MG63 (cell line): Measurements from ENCODE around the gene RNFT2. TPM values are rescaled to one million over a fixed set of nuclear protein-coding genes. Genes with fewer than 3 reads are reported as not detected.

Experiments used
- DNase-seq: peaks from one replicate; pipeline ENCODE4 v3.0.0-alpha.2; 2020
- H3K27me3 ChIP-seq: fragments of 250-450 bp; sonication (Bioruptor Pico); 2 replicates; pipeline ENCODE4 v1.5.1; 2020; ENCODE audit warnings: mild to moderate bottlenecking, moderate library complexity
- H3K36me3 ChIP-seq: fragments of 250-450 bp; sonication (Bioruptor Pico); 2 replicates; pipeline ENCODE4 v1.5.1; 2020; ENCODE audit warnings: mild to moderate bottlenecking, moderate library complexity
- H3K4me3 ChIP-seq: fragments of 250-450 bp; sonication (Bioruptor Pico); 2 replicates; pipeline ENCODE4 v1.5.1; 2020; ENCODE audit warnings: mild to moderate bottlenecking, moderate library complexity
- H3K9me3 ChIP-seq: fragments of 250-450 bp; sonication (Bioruptor Pico); 2 replicates; pipeline ENCODE4 v1.5.1; 2020; ENCODE audit warnings: mild to moderate bottlenecking, moderate library complexity
- total RNA-seq: library from RNA; depleted of rRNA; stranded (reverse); fragments of >200 nt; shearing (Covaris generic); gene quantifications from 2 replicates; pipeline ENCODE4 v1.2.3, GENCODE V29; 2014; ENCODE audit warnings: low replicate concordance; rRNA removed

The RNFT2 gene
- total RNA-seq, 1 experiment from 2014 or later: 1.2 TPM

DNA sequence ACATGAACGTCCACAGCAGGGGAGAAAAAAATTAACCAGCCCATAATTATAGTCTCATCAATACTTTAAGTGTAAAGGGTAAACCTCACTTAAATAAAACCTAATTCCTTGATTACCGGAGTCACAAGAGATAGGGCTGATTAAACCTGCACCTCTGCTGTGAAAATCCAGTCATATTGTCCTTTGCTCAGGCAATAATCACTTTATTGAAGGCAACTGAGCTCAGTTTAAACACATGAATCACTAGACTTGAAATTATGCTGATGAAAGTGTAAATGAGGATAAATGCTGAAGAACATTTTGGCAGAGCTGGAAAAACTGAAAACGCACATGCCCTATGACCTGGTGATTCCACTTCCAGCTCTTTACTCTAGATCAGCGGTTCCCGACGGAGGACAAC is 149.8 kb downstream of the RNFT2 start:
- H3K27me3 ChIP-seq: peaks cover 16% of the 10 kb centered on the region
- H3K4me3 ChIP-seq: no peak overlapping the region
- no peaks in the 10 kb centered on the region for H3K9me3 ChIP-seq
- no peaks in the 10 kb centered on the region for H3K36me3 ChIP-seq
- DNase-seq: no peak

DNA sequence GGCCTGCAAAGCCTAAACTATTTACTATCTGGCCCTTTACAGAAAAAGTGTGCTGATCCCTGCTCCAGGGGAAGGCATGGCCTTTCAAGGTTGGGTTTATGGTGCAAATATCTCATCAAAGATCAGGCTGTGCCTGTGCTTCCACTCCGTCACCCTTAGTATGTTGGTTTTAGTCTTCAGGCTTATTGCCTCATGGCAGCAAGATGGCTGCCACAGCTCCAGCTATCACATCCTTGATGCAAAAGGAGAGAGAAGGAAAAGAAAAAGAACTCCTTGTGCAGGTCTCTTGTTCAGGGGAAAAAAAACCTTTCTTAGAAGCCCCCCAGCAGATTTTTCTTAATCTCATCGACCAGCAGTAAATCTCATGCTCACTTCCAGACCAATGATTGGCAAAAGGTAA is 152.2 kb downstream of the RNFT2 start:
- no peak for DNase-seq
- no peaks in the 10 kb centered on the region for H3K9me3 ChIP-seq
- H3K4me3 ChIP-seq: no peak overlapping the region
- peaks cover 8% of the 10 kb centered on the region for H3K27me3 ChIP-seq
- no peaks in the 10 kb centered on the region for H3K36me3 ChIP-seq

DNA sequence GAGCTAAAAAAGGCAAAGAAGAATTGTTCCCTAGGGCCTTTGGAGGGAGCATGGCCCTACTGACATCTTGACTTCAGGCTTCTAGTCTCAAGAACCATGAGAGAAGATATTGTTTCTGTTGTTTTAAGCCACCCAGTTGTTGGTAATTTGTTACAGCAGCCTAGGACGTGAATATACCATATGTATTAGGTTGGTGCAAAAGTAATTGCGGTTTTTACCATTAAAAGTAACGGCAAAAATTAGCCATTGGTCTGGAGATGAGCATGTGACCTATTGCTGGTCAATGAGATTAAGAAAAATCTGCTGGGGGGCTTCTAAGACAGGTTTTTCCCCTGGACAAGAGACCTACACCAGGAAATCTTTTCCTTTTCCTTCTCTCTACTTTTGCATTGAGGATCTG is 152.9 kb downstream of the RNFT2 start:
- H3K36me3 ChIP-seq: no peaks in the 10 kb centered on the region

DNA sequence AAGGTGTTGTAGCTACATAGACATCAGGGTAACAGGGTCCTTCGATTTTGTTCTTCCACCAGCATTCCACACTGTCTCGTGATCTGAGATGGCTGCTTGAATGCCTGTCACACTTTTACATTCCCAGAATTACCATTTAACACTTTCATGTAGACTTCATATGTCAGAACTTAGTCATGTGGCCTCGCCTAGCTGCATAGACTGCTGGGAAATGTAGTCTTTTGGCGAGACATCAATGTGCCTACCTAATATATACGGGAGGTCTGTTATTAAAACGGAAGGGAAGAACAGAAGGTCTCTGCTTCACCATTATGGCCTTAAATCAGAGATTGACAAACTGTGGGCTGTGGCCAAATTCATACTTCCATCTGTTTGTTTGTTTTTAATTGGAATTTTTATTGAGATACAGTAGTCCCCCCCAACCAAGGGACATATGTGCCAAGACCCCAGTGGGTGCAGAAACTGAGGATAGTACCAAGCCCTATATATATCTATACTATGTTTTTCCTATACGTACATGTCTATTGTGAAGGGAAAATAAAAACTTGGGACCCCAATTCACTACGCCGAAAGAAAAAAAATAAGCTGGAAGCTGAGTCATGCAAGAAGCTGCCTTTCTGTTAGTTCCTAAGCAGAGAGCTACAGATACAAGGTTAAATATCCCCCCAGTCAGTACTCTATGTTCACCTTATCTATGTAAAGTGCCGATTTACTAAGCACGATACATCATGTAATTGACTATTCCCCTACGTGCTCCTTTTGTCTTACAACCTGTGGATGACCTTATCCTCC is 154.4 kb downstream of the RNFT2 start:
- no peaks in the 10 kb centered on the region for H3K36me3 ChIP-seq
- no peak for DNase-seq
- H3K4me3 ChIP-seq: no peak overlapping the region
- H3K27me3 ChIP-seq: peaks cover 6% of the 10 kb centered on the region
- H3K9me3 ChIP-seq: no peaks in the 10 kb centered on the region

More for the DNA sequence above, 152.9 kb downstream of the RNFT2 start:
- H3K27me3 ChIP-seq: peaks cover 8% of the 10 kb centered on the region
- DNase-seq: no peak
- H3K4me3 ChIP-seq: no peak overlapping the region
- H3K9me3 ChIP-seq: no peaks in the 10 kb centered on the region

DNA sequence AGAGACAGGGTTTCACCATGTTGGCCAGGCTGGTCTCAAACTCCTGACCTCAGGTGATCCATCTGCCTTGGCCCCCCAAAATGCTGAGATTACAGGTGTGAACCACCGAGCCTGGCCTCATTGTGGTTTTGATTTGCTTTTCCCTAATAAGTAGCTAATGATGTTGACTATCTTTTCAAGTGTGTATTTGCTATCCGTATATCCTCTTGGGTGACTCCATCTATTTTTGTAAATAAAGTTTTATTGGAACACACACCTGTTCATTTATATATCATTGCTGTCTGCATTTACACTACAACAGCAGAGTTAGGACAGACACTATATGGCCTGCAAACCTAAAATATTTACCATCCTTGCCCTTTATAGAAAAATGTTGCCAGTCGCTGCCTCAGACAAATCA is 156.8 kb downstream of the RNFT2 start:
- Histone ChIP-seq H3K27me3 (peaks cover 3% of the 10 kb centered on the region; the same call in 1 of the 2 replicates), H3K36me3 (no peaks in the 10 kb centered on the region)

DNA sequence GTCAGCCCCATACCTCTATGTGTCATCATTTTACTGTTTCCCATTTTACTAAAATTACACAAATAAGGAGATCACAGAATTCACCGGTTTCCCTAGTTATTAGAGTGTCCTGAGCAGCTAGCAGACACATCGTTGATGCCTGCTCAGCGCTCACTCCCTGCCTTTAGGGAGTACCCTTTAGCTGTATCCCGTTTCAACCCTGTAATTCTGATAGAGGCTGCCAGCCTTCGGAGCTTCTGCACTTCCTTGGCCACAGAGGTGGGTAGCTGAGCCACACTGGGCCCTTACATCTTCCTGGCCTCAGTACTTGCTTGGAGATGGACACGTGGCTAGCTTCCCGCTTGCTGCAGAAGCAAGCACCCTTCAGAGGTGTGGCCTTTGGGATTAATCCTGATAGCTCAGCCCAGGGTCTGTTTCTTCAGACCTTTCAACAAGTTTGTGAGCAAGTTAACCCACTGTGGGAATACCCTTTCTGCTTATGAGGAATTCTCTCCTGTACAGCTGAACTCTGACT is 158.4 kb downstream of the RNFT2 start:
- no peak for DNase-seq
- Histone ChIP-seq H3K36me3 (no peaks in the 10 kb centered on the region), H3K4me3 (no peak overlapping the region), H3K9me3 (no peaks in the 10 kb centered on the region), H3K27me3 (peaks cover 4% of the 10 kb centered on the region)

More for the DNA sequence above, 156.8 kb downstream of the RNFT2 start:
- Histone ChIP-seq H3K4me3 (no peak overlapping the region), H3K9me3 (no peaks in the 10 kb centered on the region)
- no peak for DNase-seq

DNA sequence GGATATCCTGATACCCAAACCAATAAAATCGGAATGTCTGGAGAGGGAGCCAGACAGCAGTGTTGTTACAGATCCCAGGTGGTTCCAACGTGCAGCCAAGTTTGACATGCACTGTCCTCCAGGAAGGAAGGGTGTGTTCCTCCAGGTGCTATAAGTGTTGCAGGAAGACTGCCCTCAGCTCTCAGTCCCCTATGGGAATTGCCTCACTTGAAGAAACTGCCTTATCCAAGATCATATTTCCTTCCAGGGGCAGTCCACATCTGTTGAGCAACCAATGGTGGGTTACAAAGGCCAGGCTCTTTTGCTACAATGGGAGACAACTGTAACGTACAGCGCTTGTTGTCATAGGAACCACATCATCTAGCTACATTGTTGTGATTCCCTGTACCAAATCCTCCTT is 159.4 kb downstream of the RNFT2 start:
- DNase-seq: no peak
- no peak overlapping the region for H3K4me3 ChIP-seq
- H3K9me3 ChIP-seq: no peaks in the 10 kb centered on the region
- H3K27me3 ChIP-seq: peaks cover 7% of the 10 kb centered on the region
- H3K36me3 ChIP-seq: no peaks in the 10 kb centered on the region

DNA sequence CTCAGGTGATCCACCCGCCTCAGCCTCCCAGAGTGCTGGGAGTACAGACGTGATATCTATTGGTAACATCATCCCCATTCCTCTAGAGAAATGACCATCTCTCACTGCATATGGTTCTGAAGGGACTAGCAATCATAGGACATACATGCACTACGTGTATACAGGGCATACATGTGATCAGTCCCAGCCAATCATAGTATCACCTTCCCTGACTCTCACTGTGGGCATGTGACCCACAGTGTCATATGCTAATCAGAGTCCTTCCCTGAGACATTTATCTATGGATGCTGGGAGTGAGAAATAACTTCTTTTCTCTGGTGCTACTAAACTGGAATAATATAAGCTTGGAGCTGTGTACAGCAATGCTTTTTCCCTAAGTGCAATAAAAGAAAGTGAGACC is 160.6 kb downstream of the RNFT2 start:
- no peak for DNase-seq
- Histone ChIP-seq H3K36me3 (no peaks in the 10 kb centered on the region), H3K4me3 (no peak overlapping the region), H3K27me3 (peaks cover 7% of the 10 kb centered on the region), H3K9me3 (no peaks in the 10 kb centered on the region)

DNA sequence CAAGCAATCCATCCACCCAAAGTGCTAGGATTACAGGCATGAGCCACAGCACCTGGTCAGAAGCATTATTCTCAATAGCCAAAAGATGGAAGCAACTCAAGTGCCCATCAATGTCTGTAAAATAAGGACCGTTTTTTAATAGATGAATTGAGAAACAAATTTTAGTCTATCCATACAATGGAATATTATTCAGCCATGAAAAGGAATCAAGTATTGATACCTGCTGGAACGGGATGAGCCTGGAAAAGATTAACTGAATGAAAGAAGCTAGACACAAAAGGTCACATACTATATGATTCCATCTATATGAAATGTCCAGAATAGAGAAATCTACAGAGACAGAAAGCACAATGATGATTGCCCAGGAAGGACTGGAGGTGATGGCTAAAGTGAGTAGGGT is 163.5 kb downstream of the RNFT2 start:
- Histone ChIP-seq H3K27me3 (peaks cover 11% of the 10 kb centered on the region), H3K36me3 (no peaks in the 10 kb centered on the region), H3K9me3 (no peaks in the 10 kb centered on the region), H3K4me3 (no peak overlapping the region)
- no peak for DNase-seq

Other genes starting within 250 kb of the RNFT2 start
- 0.26 TPM in 1 of 2 replicates, not detected in the other for gene MAP1LC3B2, start 178.9 kb upstream of the RNFT2 start, total RNA-seq
- 12.5 and 14.1 TPM in 2 replicates for gene SPRING1, start 246 bp upstream of the RNFT2 start, total RNA-seq
- 0.16 TPM in 1 of 2 replicates, not detected in the other for gene HRK, start 143.1 kb downstream of the RNFT2 start, total RNA-seq
- 17.0 and 17.2 TPM in 2 replicates for gene FBXW8, start 172.6 kb downstream of the RNFT2 start, total RNA-seq